RPMI8226 (cell line): Measurements from ENCODE around the gene OSCAR.
A peak's percentile ranks its signal among the peaks of the same experiment; 100 is the strongest.
"Not testable (repeated sequence)": the region's sequence is repeated elsewhere in the genome, so short reads cannot be mapped to it uniquely, and the experiment has no call there.

Experiments used
- DNase-seq: peaks from one replicate; pipeline ENCODE4 v3.0.0-alpha.2; 2015

The OSCAR gene

GRCh38 chr19:54124393-54124792 is 23.8 kb upstream of the OSCAR start:
- no peak for DNase-seq

GRCh38 chr19:54123682-54124081 is 23.1 kb upstream of the OSCAR start:
- no peak for DNase-seq

GRCh38 chr19:54121259-54121658 is 20.7 kb upstream of the OSCAR start:
- no peak for DNase-seq

GRCh38 chr19:54115109-54116063 is 14.8 kb upstream of the OSCAR start, which contains the start of the genes PRPF31 and TFPT:
Gene PRPF31 (plus strand): TSS chr19:54115754. CDS start chr19:54118279, 2,525 bp downstream.
Gene TFPT (minus strand): TSS chr19:54115657. CDS start chr19:54115269, 388 bp downstream.
- peak; percentile 99 for DNase-seq

GRCh38 chr19:54114340-54115108 is 13.9 kb upstream of the OSCAR start:
- DNase-seq, result no peak

GRCh38 chr19:54109651-54110050 is 9.0 kb upstream of the OSCAR start:
- DNase-seq, result no peak

GRCh38 chr19:54108496-54108895 is 7.9 kb upstream of the OSCAR start:
- DNase-seq, result no peak

- DNase-seq, result no peak
Measured at GRCh38 chr19:54107876-54108490, 7.4 kb upstream of the OSCAR start.

GRCh38 chr19:54106716-54107115 is 6.1 kb upstream of the OSCAR start:
- no peak for DNase-seq

GRCh38 chr19:54105796-54106195 is 5.2 kb upstream of the OSCAR start:
- DNase-seq, result no peak

GRCh38 chr19:54104998-54105715 is 4.6 kb upstream of the OSCAR start:
- no peak for DNase-seq

- peak; percentile 99 for DNase-seq
Measured at GRCh38 chr19:54102421-54103169, 2.0 kb upstream of the OSCAR start, which contains the start of gene NDUFA3. Gene NDUFA3 (plus strand): TSS chr19:54102855. CDS start chr19:54102879, 24 bp downstream.

- DNase-seq, result not testable (repeated sequence)
Measured at GRCh38 chr19:54099903-54100255, 724 bp downstream of the OSCAR start.

GRCh38 chr19:54099190-54099902 is 1.3 kb downstream of the OSCAR start:
- no peak for DNase-seq

GRCh38 chr19:54096617-54097106 is 3.9 kb downstream of the OSCAR start:
- peak; percentile 52 for DNase-seq

- DNase-seq, result peak; percentile 71
Measured at GRCh38 chr19:54095859-54096616, 4.6 kb downstream of the OSCAR start.

GRCh38 chr19:54095136-54095858 is 5.3 kb downstream of the OSCAR start:
- no peak for DNase-seq

GRCh38 chr19:54094426-54095000 is 6.1 kb downstream of the OSCAR start:
- no peak for DNase-seq

- DNase-seq, result no peak
Measured at GRCh38 chr19:54084410-54084809, 16.2 kb downstream of the OSCAR start.
